Panc1 (cell line): ENCODE data around the gene TTLL5. TPM values are rescaled to one million over a fixed set of nuclear protein-coding genes. Genes with fewer than 3 reads are reported as not detected.

Source experiments
- ATAC-seq: fragments of 200-7000 bp; cut with Tn5 transposase; 2 replicates; pipeline ENCODE4 v1.9.1; 2020; ENCODE audit warnings: mild to moderate bottlenecking, moderate library complexity
- BruUV-seq: library from RNA; stranded (reverse); fragments of 400-500 nt; replicated peaks from 2 replicates; lab custom pipeline; 2021; lab: Mats Ljungman, UMichigan
- CTCF ChIA-PET: fragments of 300-600 bp; sonication (Branson Sonifier 250); formaldehyde crosslinking; loops from one replicate; lab custom pipeline; 2022; ENCODE audit warnings: antibody characterized with exemption; lab: Charles Lee
- POLR2A ChIA-PET: fragments of 300-600 bp; sonication (Branson Sonifier 250); formaldehyde crosslinking; loops from one replicate; lab custom pipeline; 2022; ENCODE audit warnings: antibody characterized with exemption; lab: Charles Lee
- DNase-seq: peaks from one replicate; pipeline ENCODE4 v3.0.0-alpha.2; 2010; ENCODE audit warnings: low read depth, low spot score
- H3K27ac ChIP-seq: 2 replicates; pipeline ENCODE4 v1.5.1; 2011; ENCODE audit warnings: mild to moderate bottlenecking, low read length, inconsistent platforms
- H3K27me3 ChIP-seq: fragments of 200-500 bp; sonication (Bioruptor generic); 2 replicates; pipeline ENCODE4 v1.6.0; 2014; ENCODE audit warnings: low read length, inconsistent platforms; ENCODE audit not compliant: control insufficient read depth, insufficient read depth
- H3K36me3 ChIP-seq: fragments of 200-500 bp; sonication (Bioruptor generic); 2 replicates; pipeline ENCODE4 v1.5.1; 2014; ENCODE audit warnings: inconsistent platforms, mild to moderate bottlenecking, low read length, moderate library complexity; ENCODE audit not compliant: control insufficient read depth, insufficient read depth
- H3K4me1 ChIP-seq: 2 replicates; pipeline ENCODE4 v1.5.1; 2011; ENCODE audit warnings: inconsistent platforms, mild to moderate bottlenecking, low read length, moderate library complexity; ENCODE audit not compliant: control insufficient read depth, insufficient read depth
- H3K4me3 ChIP-seq, 2 experiments: 2 replicates each; pipeline ENCODE4 v1.5.1; 2011 to 2012; ENCODE audit warnings: low read depth in 2 of 2, low read length in 2 of 2, mild to moderate bottlenecking in 2 of 2, inconsistent platforms in 1 of 2, moderate library complexity in 1 of 2
- H3K9me3 ChIP-seq: fragments of 200-500 bp; sonication (Bioruptor generic); 2 replicates; pipeline ENCODE4 v1.5.1; 2014; ENCODE audit warnings: low read depth, mild to moderate bottlenecking, inconsistent platforms, low read length, moderate library complexity; ENCODE audit not compliant: control insufficient read depth, insufficient read depth
- CTCF ChIP-seq: fragments of 450-650 bp; IDR thresholded peaks from 2 replicates; pipeline ENCODE4 v1.5.1; 2017; ENCODE audit warnings: mild to moderate bottlenecking
- POLR2AphosphoS5 ChIP-seq: IDR thresholded peaks from 2 replicates; pipeline ENCODE4 v1.6.1; 2012; ENCODE audit warnings: mild to moderate bottlenecking, low read depth, low read length, moderate library complexity
- REST ChIP-seq, 2 experiments: IDR thresholded peaks; 2 replicates each; pipeline ENCODE4 v1.6.1; 2011 to 2012; ENCODE audit warnings: low read depth in 2 of 2, control low read depth in 1 of 2, low read length in 1 of 2, mild to moderate bottlenecking in 1 of 2, moderate library complexity in 1 of 2; ENCODE audit not compliant: insufficient read depth in 1 of 2
- SIN3A ChIP-seq: IDR thresholded peaks from 2 replicates; pipeline ENCODE4 v1.6.1; 2012; ENCODE audit warnings: low read depth, mild to moderate bottlenecking, low read length, moderate library complexity, borderline replicate concordance; ENCODE audit not compliant: insufficient read depth
- TCF7L2 ChIP-seq: IDR thresholded peaks from 2 replicates; pipeline ENCODE4 v1.6.1; 2011; ENCODE audit warnings: mild to moderate bottlenecking, low read depth, low read length, inconsistent platforms
- in situ Hi-C: cut with HindIII; loops from 2 replicates; pipeline ENCODE4 v1.10.0; 2016; ENCODE audit warnings: low sequenced_read_pairs, low pct_unique_long_range_greater_than_20kb
- intact Hi-C: fragments of 100-400 bp; cut with micrococcal nuclease; formaldehyde crosslinking; loops from one replicate; pipeline ENCODE4 v1.10.0; 2022; ENCODE audit not compliant: unreplicated experiment
- total RNA-seq: library from RNA; stranded (reverse); gene quantifications from one replicate; pipeline ENCODE4 v1.2.1, GENCODE V29; 2021; ENCODE audit not compliant: unreplicated experiment

Gene TTLL5
- total RNA-seq, 1 experiment from 2014 or later = 23.5 TPM

- H3K27ac ChIP-seq = peak overlapping the region; percentile 23; the same call in 1 of the 2 replicates
- CTCF ChIA-PET = interaction anchor here (0.7 kb wide), 1 partner anchor 580 kb away, joined by 9 read pairs; no protein-coding TSS in a partner anchor
- no peak overlapping the region for H3K4me3 ChIP-seq
- H3K4me1 ChIP-seq = peaks cover 19% of the 10 kb centered on the region
- intact Hi-C loops (no loop called here), in situ Hi-C loops (no loop called here)
- no peaks in the 10 kb centered on the region for H3K27me3 ChIP-seq
- TF ChIP-seq CTCF (no peak), REST (IDR thresholded peaks at IDR 0.05; ENCODE audit: insufficient read depth in 1 of 2, low read depth in 2 of 2, low read length in 1 of 2) (no peak), SIN3A (no peak), POLR2AphosphoS5 (no peak), TCF7L2 (no peak)
- DNase-seq (no peak), ATAC-seq (no peak)
- POLR2A ChIA-PET = no interaction called here
- BruUV-seq = no TSS peak
- no peaks in the 10 kb centered on the region for H3K36me3 ChIP-seq
- no peaks in the 10 kb centered on the region for H3K9me3 ChIP-seq
These were observed 16.0 kb upstream of the TTLL5 start for GRCh38 chr14:75645056-75645455.

- Histone ChIP-seq H3K4me1 (peaks cover 22% of the 10 kb centered on the region), H3K4me3 (no peak overlapping the region), H3K9me3 (no peaks in the 10 kb centered on the region), H3K27me3 (no peaks in the 10 kb centered on the region), H3K36me3 (peaks cover 4% of the 10 kb centered on the region; the same call in 1 of the 2 replicates), H3K27ac (peak overlapping the region; percentile 68)
- no peak for ATAC-seq
- BruUV-seq = no TSS peak
- POLR2A ChIA-PET = no interaction called here
- no peak for DNase-seq
- CTCF ChIA-PET = no interaction called here
- TF ChIP-seq REST (IDR thresholded peaks at IDR 0.05; ENCODE audit: insufficient read depth in 1 of 2, low read depth in 2 of 2, low read length in 1 of 2) (no peak), SIN3A (no peak), TCF7L2 (no peak), CTCF (no peak), POLR2AphosphoS5 (no peak)
- in situ Hi-C loops = no loop called here
- intact Hi-C loops = no loop called here
These were observed 14.3 kb upstream of the TTLL5 start for GRCh38 chr14:75646762-75647161.
